ENCODE data around the gene COL2A1.

Gene COL2A1

GRCh38 chr12:47945341-47945728 is 58.9 kb downstream of the COL2A1 start:
- DNase-seq (ENCODE audit: low read depth) = no peak

GRCh38 chr12:47944685-47945340 is 59.5 kb downstream of the COL2A1 start:
- no peak for DNase-seq (ENCODE audit: low read depth)

- no peak for DNase-seq (ENCODE audit: low read depth)
Observed at GRCh38 chr12:47943623-47944340, 60.5 kb downstream of the COL2A1 start.

- DNase-seq (ENCODE audit: low read depth) = no peak
Observed at GRCh38 chr12:47942614-47943225, 61.6 kb downstream of the COL2A1 start.

GRCh38 chr12:47941871-47942613 is 62.2 kb downstream of the COL2A1 start:
- peak; percentile 47 for DNase-seq (ENCODE audit: low read depth)

GRCh38 chr12:47941475-47941780 is 62.8 kb downstream of the COL2A1 start:
- DNase-seq (ENCODE audit: low read depth) = no peak

GRCh38 chr12:47940773-47941474 is 63.4 kb downstream of the COL2A1 start:
- no peak for DNase-seq (ENCODE audit: low read depth)

GRCh38 chr12:47939009-47939601 is 65.2 kb downstream of the COL2A1 start:
- no peak for DNase-seq (ENCODE audit: low read depth)

GRCh38 chr12:47938594-47938993 is 65.7 kb downstream of the COL2A1 start:
- no peak for DNase-seq (ENCODE audit: low read depth)

- DNase-seq (ENCODE audit: low read depth) = no peak
Observed at GRCh38 chr12:47938093-47938492, 66.2 kb downstream of the COL2A1 start.

GRCh38 chr12:47935184-47935583 is 69.1 kb downstream of the COL2A1 start:
- DNase-seq (ENCODE audit: low read depth) = no peak

GRCh38 chr12:47931187-47931586 is 73.1 kb downstream of the COL2A1 start:
- DNase-seq (ENCODE audit: low read depth) = no peak

GRCh38 chr12:47930634-47931033 is 73.6 kb downstream of the COL2A1 start:
- DNase-seq (ENCODE audit: low read depth) = no peak

GRCh38 chr12:47927346-47927745 is 76.9 kb downstream of the COL2A1 start:
- no peak for DNase-seq (ENCODE audit: low read depth)
